PFSK-1 (cell line): Measurements from ENCODE around the gene SEC31B.

Experiments
- FOXP2 ChIP-seq: optimal IDR thresholded peaks from 2 replicates; pipeline ENCODE3; 2011; ENCODE audit warnings: borderline replicate concordance, control low read depth, inconsistent platforms; ENCODE audit not compliant: insufficient read depth; ENCODE audit errors: extremely low read length, extremely low read depth
- POLR2AphosphoS5 ChIP-seq: IDR thresholded peaks from 2 replicates; pipeline ENCODE4 v1.6.1; 2012; ENCODE audit warnings: low read depth, mild to moderate bottlenecking, control low read depth, low read length, moderate library complexity
- SIN3A ChIP-seq: IDR thresholded peaks from 2 replicates; pipeline ENCODE4 v1.6.1; 2012; ENCODE audit warnings: mild to moderate bottlenecking, low read length, moderate library complexity, borderline replicate concordance; ENCODE audit not compliant: insufficient read depth
- TAF1 ChIP-seq: IDR thresholded peaks from 2 replicates; pipeline ENCODE4 v1.6.1; 2012; ENCODE audit warnings: low read length, control low read depth, borderline replicate concordance; ENCODE audit not compliant: insufficient read depth
- TF ChIP-seq, protein P1 (sequence below), 2 experiments: IDR thresholded peaks; 2 replicates each; pipeline versions ENCODE4 v1.6.1 to v1.8.0; 2011 to 2012; ENCODE audit warnings: low read depth in 2 of 2, low read length in 2 of 2, control low read depth in 1 of 2, inconsistent platforms in 1 of 2, mild to moderate bottlenecking in 1 of 2, moderate library complexity in 1 of 2; ENCODE audit not compliant: insufficient read depth in 1 of 2

SEC31B gene

DNA sequence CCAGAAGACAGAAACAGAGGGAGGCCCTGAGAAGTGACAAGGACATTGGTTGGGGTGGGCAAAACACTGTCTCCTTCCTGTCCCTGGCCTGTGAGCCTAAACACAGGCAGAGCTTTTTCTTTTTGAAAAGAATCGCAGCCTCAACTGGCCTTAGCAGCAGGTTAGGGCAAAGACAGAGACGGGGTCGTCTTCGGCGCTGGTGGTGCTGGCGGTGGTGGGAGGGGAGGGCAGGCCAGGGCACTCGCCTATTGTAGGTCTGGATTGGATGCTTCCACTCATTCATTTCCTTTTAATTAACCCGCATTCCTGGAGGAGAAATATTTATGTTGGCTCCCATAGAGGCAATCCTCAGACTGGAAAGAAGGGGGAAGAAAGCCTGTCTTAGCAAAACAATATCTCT is 34.3 kb downstream of the SEC31B start:
- TF ChIP-seq, protein P1, sequence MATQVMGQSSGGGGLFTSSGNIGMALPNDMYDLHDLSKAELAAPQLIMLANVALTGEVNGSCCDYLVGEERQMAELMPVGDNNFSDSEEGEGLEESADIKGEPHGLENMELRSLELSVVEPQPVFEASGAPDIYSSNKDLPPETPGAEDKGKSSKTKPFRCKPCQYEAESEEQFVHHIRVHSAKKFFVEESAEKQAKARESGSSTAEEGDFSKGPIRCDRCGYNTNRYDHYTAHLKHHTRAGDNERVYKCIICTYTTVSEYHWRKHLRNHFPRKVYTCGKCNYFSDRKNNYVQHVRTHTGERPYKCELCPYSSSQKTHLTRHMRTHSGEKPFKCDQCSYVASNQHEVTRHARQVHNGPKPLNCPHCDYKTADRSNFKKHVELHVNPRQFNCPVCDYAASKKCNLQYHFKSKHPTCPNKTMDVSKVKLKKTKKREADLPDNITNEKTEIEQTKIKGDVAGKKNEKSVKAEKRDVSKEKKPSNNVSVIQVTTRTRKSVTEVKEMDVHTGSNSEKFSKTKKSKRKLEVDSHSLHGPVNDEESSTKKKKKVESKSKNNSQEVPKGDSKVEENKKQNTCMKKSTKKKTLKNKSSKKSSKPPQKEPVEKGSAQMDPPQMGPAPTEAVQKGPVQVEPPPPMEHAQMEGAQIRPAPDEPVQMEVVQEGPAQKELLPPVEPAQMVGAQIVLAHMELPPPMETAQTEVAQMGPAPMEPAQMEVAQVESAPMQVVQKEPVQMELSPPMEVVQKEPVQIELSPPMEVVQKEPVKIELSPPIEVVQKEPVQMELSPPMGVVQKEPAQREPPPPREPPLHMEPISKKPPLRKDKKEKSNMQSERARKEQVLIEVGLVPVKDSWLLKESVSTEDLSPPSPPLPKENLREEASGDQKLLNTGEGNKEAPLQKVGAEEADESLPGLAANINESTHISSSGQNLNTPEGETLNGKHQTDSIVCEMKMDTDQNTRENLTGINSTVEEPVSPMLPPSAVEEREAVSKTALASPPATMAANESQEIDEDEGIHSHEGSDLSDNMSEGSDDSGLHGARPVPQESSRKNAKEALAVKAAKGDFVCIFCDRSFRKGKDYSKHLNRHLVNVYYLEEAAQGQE (IDR thresholded peaks at IDR 0.05; ENCODE audit: insufficient read depth in 1 of 2, low read depth in 2 of 2, low read length in 2 of 2) = no peak
- no peak for TF ChIP-seq POLR2AphosphoS5
- TF ChIP-seq FOXP2 = no peak
- no peak for TF ChIP-seq SIN3A
- TF ChIP-seq TAF1 = no peak

DNA sequence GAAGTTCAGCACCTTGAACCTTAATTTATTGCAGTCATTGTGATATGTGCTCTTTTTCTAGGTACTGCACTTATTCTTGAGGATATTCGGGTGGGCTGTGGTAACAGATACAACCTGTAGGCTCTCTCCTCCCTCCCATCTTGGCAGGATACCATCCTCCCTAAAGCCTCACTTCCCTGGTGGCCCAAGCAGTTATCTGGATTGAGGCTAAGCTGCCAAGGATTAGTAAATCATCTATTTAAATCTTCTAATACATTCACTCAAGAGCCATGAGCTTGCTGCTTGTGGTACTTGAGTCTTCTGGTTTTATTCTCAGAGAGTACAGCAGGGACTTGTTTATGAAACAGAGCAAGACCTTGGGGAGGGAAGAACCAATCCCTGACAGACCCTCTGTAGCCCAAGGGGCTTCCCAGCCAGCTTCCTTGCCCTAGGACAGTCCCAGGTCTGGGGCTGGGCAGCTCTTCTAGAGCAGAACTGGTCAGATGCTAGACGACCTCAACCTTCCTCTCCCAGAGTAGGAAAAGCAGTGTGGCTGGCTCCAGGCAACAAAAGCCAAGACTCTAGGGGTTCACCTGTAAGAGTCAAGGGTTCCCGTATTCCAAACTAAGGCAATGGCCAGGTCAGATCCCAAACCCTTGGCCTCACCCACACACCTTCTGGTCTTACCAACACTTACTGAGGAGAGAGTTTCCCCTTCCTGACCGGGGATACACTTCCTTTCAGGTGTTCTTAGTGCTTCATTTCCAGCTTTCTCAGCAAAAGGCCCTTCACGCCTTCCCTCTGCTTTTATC is 35.6 kb downstream of the SEC31B start:
- TF ChIP-seq POLR2AphosphoS5 (no peak), SIN3A (no peak), TAF1 (no peak)

DNA sequence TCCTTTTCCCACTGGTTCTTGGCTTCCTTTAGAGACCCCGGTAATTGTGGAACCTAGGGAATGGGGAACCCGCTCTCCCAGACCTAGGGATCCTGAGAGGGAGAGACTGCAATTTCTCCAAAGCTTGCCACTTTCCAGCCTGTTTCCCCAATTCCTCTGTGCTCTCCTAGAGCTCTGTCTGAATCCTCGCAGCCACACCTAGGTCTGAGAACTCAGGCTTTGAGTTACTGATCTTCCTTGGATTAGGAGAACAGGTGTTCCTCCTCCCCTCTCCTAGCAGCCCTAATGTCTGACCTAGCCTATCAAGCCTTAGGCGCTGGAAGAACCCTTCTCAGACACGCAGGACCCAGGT is 36.9 kb downstream of the SEC31B start:
- TF ChIP-seq, protein P1 (IDR thresholded peaks at IDR 0.05; ENCODE audit: insufficient read depth in 1 of 2, low read depth in 2 of 2, low read length in 2 of 2) = no peak
- TF ChIP-seq TAF1 (no peak), SIN3A (no peak), POLR2AphosphoS5 (no peak), FOXP2 (no peak)

DNA sequence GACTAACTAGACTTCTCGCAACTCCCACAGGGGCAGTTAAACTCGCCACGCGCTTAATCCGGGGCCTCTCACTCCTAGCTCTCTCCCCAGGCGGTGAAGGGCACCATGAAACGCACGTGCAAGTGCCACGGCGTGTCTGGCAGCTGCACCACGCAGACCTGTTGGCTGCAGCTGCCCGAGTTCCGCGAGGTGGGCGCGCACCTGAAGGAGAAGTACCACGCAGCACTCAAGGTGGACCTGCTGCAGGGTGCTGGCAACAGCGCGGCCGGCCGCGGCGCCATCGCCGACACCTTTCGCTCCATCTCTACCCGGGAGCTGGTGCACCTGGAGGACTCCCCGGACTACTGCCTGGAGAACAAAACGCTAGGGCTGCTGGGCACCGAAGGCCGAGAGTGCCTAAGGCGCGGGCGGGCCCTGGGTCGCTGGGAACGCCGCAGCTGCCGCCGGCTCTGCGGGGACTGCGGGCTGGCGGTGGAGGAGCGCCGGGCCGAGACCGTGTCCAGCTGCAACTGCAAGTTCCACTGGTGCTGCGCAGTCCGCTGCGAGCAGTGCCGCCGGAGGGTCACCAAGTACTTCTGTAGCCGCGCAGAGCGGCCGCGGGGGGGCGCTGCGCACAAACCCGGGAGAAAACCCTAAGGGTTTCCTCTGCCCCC is 37.4 kb downstream of the SEC31B start:
- TF ChIP-seq FOXP2 (no peak), TAF1 (no peak), POLR2AphosphoS5 (no peak), SIN3A (no peak)

DNA sequence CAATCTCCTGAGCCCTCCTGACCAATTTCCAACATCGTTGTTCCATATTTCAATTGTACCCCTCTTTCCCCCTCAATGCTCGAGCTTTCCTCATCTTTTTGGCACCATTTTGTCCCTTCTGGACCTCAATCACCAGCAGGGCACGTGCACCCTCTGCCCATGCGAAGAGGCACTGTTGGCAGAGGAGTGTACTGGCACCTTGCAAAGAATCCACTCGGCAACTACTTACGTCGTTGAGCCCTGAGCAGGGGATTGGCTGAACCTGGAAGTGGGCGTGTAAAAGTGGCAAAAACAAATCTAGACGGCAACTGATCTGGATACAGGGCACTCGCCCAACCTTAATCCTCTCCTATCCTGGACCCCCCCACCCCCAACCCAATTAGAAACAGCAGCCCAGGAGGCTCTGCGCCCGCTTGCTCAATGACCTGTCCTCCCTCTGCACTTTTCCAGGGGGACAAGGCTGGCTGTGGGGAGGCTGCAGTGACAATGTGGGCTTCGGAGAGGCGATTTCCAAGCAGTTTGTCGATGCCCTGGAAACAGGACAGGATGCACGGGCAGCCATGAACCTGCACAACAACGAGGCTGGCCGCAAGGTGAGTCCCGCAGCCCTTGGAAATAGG is 38.1 kb downstream of the SEC31B start:
- TF ChIP-seq POLR2AphosphoS5 (no peak), FOXP2 (no peak), SIN3A (no peak), TAF1 (no peak)

DNA sequence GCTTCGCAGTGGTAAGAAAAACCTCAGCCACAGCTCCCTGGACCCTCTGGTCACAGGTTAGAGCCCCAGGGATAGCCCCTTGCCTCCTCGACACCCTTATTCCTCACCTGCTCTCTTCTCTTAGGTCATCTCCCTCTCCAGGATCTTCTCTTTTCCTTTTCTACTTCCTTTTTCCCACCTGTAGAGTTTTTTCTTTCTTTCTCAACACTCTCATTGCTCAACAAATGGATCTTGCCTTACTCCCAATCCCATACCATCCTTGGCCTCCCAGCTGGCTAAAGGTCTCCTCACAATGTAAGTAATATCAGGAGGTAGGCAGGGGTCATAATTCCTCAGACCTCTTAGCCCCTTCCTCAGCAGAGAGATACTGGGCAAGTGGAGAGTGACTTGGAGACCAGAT is 39.7 kb downstream of the SEC31B start:
- TF ChIP-seq FOXP2 (no peak), POLR2AphosphoS5 (no peak), SIN3A (no peak), TAF1 (no peak)
- TF ChIP-seq, protein P1 (IDR thresholded peaks at IDR 0.05; ENCODE audit: insufficient read depth in 1 of 2, low read depth in 2 of 2, low read length in 2 of 2) = no peak
